G401 (cell line): ENCODE data around the gene PIK3AP1. TPM values are rescaled to one million over a fixed set of nuclear protein-coding genes. Genes with fewer than 3 reads are reported as not detected.
A peak's percentile ranks its signal among the peaks of the same experiment; 100 is the strongest.

Experiments used
- DNase-seq: peaks from one replicate; pipeline ENCODE4 v3.0.0-alpha.2; 2015; ENCODE audit warnings: low spot score
- in situ Hi-C: cut with HindIII; loops from 2 replicates; pipeline ENCODE4 v1.10.0; 2016; ENCODE audit warnings: low sequenced_read_pairs, mixed read lengths
- total RNA-seq: library from RNA; depleted of rRNA; stranded (reverse); fragments of >200 nt; shearing (Covaris generic); gene quantifications from 2 replicates; pipeline ENCODE4 v1.2.3, GENCODE V29; 2014

The PIK3AP1 gene
- total RNA-seq, 1 experiment from 2014 or later, result 0.51 TPM

GRCh38 chr10:96626795-96627194 lies 93.5 kb downstream of the PIK3AP1 start:
- no peak for DNase-seq
- in situ Hi-C loops, result no loop called here

DNA sequence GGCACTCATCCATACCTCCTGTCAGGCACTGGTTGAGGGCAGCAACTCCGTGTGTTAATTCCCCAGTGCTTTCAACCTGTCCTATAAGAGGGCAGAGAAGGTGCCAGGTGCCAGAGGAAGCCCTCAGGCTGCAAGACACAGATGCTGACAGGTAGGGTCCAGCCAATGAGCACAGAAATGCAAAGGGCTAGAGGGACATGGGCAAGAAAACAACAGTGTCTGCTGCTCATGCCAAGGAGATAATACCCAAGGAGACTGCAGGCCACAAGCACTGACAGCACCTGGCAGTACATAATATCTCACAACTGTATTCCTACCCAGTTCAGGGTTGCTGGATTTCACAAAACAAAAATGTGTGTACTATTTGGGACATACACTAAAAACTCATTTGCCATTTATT lies 95.1 kb downstream of the PIK3AP1 start:
- in situ Hi-C loops, result no loop called here
- no peak for DNase-seq

- DNase-seq, result no peak
- in situ Hi-C loops, result no loop called here
These were observed 98.1 kb downstream of the PIK3AP1 start for GRCh38 chr10:96622013-96622787.

- DNase-seq, result no peak
- in situ Hi-C loops, result no loop called here
These were observed 100.2 kb downstream of the PIK3AP1 start for GRCh38 chr10:96619796-96620773.

DNA sequence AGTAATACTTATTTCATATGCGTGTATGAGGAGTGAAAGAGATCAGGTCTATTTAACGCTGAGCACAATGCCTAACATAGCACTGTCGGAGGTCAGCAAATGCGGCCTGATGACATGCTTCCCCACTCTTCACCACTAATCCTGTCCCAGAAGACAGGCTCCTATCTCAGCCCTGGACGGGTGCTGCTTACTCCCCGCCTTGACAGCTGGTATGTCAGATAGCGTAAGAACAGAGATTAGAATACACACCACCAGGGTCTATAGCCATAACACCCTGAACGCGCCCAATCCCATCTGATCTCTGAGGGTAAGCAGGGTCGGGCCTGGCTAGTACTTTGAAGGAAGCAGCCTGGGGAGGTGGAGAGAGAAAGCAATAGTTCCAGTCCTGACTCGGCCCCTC lies 101.2 kb downstream of the PIK3AP1 start:
- no peak for DNase-seq
- in situ Hi-C loops, result no loop called here

DNA sequence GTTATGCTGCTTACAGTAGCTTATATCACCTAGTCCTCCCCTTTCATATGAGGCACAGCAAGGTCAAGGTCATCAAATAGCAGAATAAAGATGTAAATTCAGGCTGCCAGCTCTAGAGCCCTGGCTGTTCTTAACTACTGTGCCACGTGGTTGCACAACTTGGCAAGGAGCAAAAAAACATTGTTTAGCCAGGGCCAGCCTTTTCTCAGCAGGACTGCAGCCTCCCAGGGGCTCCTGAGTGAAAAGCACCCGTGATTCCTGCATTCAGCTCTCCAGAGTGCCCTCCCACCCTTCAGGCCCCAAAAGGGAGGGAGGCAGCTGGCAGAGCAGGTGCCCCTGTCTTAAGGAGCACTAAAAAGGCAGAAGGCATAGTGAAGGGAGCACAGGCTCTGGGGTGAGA lies 101.7 kb downstream of the PIK3AP1 start:
- in situ Hi-C loops, result no loop called here
- peak; percentile 41 for DNase-seq

GRCh38 chr10:96616961-96617360 lies 103.4 kb downstream of the PIK3AP1 start:
- in situ Hi-C loops, result no loop called here
- DNase-seq, result no peak

GRCh38 chr10:96614515-96614914 lies 105.8 kb downstream of the PIK3AP1 start:
- in situ Hi-C loops, result no loop called here
- no peak for DNase-seq

DNA sequence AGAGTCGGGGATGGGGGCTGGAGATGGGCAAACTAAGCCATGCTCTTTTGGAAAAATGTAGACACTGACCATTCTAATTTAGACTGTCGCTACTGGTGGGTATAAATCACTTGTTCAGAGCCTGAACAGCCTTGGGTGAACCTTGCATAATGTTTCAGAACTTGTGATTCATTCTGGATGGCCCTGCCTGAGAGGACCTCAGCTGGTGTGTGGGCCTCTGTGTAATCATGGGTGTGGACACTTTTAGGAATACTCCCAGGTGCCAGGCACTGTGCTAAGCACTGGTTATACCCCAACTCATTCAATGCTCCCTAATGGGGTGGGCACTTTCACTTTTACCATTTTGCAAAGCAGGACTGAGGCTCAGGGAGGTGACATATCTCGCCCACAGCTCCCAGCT lies 106.7 kb downstream of the PIK3AP1 start:
- DNase-seq, result no peak
- in situ Hi-C loops, result no loop called here

DNA sequence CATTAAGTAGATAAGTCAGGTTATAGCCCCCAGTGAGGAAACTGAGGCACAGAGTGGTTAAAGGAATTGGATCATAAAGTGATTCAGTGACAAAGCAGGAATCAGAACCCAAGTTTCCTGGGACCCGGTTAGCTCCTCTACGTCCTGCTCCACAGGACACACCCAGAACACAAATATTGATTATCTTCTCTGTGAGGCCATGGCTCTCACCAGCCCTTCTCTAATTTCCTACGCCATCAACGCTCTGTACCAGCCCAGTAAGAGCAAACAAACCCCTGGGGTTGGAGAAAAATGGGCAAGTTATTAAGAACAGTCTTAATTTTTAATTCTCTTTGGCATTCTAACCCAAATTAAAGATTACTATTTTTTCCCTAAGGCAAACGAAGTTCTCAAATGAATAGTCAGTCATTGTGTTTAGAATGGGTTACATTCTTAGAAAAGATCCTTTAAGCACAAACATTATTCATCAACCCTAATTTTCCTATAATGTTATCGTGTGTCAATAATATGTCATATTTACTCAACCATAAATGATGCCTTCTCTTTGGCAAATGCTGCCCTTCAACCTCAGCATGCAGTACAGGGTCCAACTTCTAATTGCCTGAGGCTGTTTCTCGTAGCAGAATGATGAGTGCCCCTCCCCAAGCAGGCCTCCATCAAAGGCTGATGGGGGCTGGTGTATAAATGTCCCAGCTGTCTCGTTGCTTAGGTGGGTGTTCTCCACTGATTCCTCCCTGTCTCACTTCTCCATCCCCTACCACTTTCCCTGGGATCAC lies 108.1 kb downstream of the PIK3AP1 start:
- DNase-seq, result no peak
- in situ Hi-C loops, result no loop called here

DNA sequence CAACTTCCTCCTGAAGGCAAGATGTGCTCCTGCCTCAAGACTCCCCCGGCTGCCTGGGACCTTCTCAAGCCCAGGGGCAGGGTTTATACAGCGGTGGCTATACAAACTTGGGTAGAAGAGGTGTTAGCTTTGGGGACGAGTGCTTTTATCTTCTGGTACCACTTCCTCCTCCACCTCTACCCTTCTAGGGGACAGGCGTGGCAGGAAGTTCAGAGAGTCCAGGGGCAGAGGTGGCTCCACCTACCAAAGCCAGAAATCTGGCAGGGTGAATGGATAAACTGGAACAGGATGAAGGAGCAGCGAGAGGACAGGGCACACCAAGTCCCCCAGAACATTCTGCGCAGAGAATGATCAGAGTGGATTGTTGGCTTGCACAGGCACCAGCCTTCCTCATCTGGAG lies 109.5 kb downstream of the PIK3AP1 start:
- in situ Hi-C loops, result no loop called here
- DNase-seq, result no peak

DNA sequence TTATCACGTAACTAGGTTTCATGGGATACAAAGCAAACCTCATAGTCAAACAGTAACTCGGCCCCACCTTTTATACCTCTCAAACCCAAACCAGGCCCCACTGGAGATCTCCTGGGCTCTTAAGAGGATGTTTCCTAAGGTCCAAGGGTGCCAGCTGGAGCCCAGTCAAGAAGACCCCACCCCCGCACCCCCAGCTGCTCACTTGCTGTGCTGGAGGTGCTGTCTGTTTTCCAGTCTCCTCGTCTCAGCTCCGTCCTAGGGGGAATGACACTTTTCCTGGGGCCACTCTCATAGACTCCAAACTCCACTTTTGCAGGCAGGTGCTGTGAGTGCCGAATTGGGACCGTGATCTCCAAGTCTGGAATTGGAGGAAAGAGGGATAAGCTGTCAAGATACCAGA lies 110.8 kb downstream of the PIK3AP1 start:
- in situ Hi-C loops, result no loop called here
- DNase-seq, result no peak

- no peak for DNase-seq
- in situ Hi-C loops, result no loop called here
These were observed 111.5 kb downstream of the PIK3AP1 start for GRCh38 chr10:96608805-96609204.

- in situ Hi-C loops, result no loop called here
These were observed 112.1 kb downstream of the PIK3AP1 start for GRCh38 chr10:96608262-96608661.

DNA sequence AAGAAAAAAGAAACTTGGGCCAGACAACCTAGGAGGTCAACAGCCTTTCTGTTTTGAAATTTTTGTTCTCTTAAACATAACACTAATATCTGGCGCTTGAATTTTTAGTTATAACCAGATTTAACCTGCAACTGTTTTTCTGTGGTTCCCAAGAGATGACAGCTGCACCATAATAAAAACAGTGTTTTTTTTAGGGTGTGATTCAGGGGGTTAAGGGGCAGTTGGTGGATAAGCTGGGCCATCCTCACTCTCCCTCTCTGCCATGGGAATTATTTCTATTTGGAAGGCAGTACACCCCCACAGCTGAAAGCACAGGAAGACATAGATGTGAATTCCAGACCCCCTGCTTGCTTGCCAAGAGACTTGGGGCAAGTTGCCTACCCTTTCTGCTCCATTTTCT lies 113.4 kb downstream of the PIK3AP1 start:
- in situ Hi-C loops, result no loop called here
- no peak for DNase-seq

More at GRCh38 chr10:96608262-96608661, 112.1 kb downstream of the PIK3AP1 start:
- DNase-seq, result no peak

DNA sequence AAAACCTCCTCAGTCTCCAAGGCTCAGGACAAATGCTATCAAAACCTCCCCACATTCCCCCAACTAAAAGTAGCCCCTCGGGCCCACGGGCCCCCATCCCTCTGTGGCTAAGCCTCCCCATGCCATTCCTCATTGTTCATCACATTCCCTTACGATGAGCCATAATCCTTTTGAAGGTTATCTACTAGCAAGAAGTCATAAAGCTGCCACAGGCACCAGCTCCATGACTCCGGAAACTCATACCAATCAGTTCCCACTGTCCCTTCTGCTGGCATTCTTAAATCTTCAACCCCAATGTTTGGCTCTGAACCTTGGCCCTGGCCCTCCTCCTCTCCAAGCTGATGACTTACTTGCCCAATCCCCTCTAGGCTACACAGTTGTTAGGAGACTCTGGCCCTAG lies 114.1 kb downstream of the PIK3AP1 start:
- in situ Hi-C loops, result no loop called here
- no peak for DNase-seq

GRCh38 chr10:96600337-96600736 lies 120.0 kb downstream of the PIK3AP1 start:
- in situ Hi-C loops, result no loop called here

DNA sequence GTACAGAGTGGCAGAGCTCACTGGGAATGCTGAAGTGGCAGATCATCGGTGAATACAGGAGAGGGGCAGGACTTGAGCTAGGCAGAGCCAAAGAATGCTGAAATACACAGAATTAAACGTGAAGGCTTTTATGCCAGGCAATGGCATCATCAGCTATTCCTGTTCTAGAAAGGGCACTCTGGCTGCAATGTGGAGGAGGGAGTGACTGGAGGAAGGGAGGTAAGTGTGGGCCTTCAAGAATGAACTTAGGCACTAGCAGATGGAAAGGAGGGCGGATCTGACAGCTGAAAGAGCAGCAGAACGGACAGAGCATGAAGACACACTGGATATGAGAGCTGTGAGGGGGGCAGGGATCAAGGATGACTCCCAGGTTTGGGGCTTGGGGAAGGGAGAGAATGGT lies 121.5 kb downstream of the PIK3AP1 start:
- DNase-seq, result no peak
- in situ Hi-C loops, result no loop called here

More at GRCh38 chr10:96600337-96600736, 120.0 kb downstream of the PIK3AP1 start:
- no peak for DNase-seq
